ENCODE measurements around the gene JAG2. TPM values are rescaled to one million over a fixed set of nuclear protein-coding genes. Genes with fewer than 3 reads are reported as not detected.

The JAG2 gene
- total RNA-seq, 4 donors from 2014 or later: 5.4 to 29.9 (median 6.6) TPM

DNA sequence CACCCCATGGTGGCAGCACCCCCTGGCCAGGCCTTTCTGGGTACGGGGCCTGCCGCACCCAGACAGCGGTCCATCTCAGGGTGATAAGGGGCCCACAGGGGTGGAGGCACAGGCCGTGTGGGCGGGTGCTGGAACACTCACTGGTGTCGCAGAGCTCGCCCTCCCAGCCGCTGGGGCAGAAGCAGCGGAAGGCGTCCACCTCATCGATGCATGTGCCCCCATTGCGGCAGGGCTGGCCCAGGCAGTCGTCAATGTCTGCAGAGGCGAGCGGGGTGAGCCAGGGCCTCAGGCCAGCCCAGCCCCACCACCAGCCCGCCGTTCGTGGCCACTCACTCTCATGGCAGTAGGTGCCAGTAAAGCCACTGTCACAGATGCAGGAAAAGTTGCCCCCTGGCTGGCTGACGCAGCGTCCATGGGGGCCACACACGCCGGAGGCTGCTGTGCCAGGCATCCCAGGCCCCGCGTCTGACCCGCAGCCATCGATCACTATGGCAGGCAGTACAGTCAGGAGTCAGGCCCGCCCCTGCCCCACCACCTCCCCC lies 19.9 kb downstream of the JAG2 start:
- TF ChIP-seq POLR2A (IDR thresholded peaks at IDR 0.05): no peak
- no peak for TF ChIP-seq POLR2AphosphoS5 (IDR thresholded peaks at IDR 0.05)
- TF ChIP-seq EP300 (IDR thresholded peaks at IDR 0.05; ENCODE audit: low read depth): no peak
- TF ChIP-seq, protein P1, sequence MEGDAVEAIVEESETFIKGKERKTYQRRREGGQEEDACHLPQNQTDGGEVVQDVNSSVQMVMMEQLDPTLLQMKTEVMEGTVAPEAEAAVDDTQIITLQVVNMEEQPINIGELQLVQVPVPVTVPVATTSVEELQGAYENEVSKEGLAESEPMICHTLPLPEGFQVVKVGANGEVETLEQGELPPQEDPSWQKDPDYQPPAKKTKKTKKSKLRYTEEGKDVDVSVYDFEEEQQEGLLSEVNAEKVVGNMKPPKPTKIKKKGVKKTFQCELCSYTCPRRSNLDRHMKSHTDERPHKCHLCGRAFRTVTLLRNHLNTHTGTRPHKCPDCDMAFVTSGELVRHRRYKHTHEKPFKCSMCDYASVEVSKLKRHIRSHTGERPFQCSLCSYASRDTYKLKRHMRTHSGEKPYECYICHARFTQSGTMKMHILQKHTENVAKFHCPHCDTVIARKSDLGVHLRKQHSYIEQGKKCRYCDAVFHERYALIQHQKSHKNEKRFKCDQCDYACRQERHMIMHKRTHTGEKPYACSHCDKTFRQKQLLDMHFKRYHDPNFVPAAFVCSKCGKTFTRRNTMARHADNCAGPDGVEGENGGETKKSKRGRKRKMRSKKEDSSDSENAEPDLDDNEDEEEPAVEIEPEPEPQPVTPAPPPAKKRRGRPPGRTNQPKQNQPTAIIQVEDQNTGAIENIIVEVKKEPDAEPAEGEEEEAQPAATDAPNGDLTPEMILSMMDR (IDR thresholded peaks at IDR 0.05): no peak
- Histone ChIP-seq H3K9me3 (no peaks in the 10 kb centered on the region), H3K27ac (no peak overlapping the region), H3K4me3 (no peak overlapping the region), H3K4me1 (no peaks in the 10 kb centered on the region), H3K27me3 (no peaks in the 10 kb centered on the region), H3K36me3 (no peaks in the 10 kb centered on the region)
- intact Hi-C loops (cut with DNase I; ENCODE audit: low total_unique reads) (no loop called here), in situ Hi-C loops (cut with MboI; ENCODE audit: low pct_ligation_motif_present in 1 of 4, low pct_unique_long_range_greater_than_20kb in 1 of 4, low sequenced_read_pairs in 3 of 4) (no loop called here)
- DNase-seq: no peak
- WGBS, 2 donors (ENCODE audit: low coverage in 1 of 2): 90% methylated on average over 20 of the region's 27 CpGs; no CpG with 5 or more reads in 1 of the 2 donors

DNA sequence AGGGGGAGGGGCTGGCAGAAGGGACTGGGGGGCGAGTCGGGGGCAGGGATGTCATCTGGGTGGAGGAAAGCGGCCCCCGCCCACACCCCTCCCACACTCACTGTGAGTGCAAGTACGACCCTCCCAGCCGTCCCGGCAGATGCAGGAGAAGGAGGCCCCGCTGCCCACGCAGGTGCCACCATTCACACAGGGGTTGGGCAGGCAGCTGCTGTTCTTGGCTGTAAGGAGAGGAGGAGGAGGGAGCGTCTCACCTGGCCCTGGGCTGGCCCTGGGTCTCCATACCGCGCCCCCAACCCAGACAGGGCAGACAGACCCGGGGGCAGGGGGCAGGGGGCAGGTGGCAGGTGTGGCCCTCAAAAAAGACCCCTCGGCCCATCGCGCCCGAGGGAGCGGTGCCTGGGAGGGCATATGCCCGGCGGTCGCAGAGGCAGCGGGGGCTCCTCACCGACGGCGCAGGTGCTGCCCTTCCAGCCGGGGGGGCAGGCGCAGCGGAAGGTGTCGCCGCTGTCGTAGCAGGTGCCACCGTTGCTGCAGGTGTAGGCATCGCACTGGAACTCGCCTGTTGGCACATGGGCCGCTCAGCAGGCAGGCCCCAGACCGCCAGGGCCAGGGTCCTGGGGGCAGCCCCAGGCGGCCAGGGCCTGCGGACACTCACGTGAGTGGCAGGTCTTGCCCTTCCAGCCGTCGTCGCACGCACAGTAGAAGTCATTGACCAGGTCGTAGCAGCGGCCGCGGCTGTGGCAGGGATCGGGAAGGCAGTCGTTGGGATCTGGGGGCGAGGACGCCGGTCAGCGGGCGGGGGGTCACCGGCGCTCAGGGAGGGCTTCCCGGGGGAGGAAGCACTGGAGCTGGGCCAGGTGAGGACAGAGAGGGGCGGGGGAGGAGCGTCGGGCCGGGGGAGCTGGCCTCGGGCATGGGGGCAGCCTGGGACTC lies 20.6 kb downstream of the JAG2 start:
- H3K36me3 ChIP-seq: no peaks in the 10 kb centered on the region
- no peaks in the 10 kb centered on the region for H3K4me1 ChIP-seq
- in situ Hi-C loops (cut with MboI; ENCODE audit: low pct_ligation_motif_present in 1 of 4, low pct_unique_long_range_greater_than_20kb in 1 of 4, low sequenced_read_pairs in 3 of 4): no loop called here
- WGBS, 2 donors (ENCODE audit: low coverage in 1 of 2): 91 to 100% methylated on average over 1 to 50 of the region's 62 CpGs
- no peak overlapping the region for H3K4me3 ChIP-seq
- H3K9me3 ChIP-seq: no peaks in the 10 kb centered on the region
- no peaks in the 10 kb centered on the region for H3K27me3 ChIP-seq
- H3K27ac ChIP-seq: no peak overlapping the region
- intact Hi-C loops (cut with DNase I; ENCODE audit: low total_unique reads): no loop called here
- TF ChIP-seq POLR2AphosphoS5 (IDR thresholded peaks at IDR 0.05): no peak
- TF ChIP-seq, protein P1 (IDR thresholded peaks at IDR 0.05): no peak
- TF ChIP-seq EP300 (IDR thresholded peaks at IDR 0.05; ENCODE audit: low read depth): no peak
- no peak for DNase-seq

DNA sequence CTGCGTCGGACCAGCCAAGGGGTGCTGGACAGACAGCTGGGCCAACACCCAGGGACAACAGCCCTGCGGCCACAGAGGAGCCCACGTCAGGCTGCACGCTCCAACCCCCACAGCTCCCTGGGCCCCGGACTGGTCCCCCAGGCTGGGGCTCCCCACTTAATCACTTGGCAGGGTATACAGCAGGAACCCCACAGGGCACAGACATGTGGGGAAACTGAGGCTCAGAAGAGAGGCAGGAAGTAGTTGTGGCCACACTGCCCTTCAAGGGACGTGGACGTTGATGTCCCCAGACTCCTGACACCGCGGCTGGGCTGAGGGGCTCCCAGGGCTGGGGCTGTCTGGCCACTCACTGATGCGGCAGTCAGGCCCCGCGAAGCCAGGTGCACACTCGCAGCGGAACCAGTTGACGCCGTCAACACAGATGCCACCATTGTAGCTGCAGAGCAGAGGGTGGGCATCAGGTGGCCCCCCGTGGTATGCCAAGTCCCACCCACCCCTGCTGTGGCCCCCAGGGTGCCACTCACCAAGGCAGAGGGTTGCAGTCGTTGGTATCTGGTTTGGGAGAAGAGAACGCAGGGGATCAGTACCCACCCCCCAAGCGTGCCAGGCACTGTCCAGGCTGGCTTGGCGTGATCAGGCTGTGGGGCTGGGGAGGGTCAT lies 21.5 kb downstream of the JAG2 start:
- no peak for DNase-seq
- H3K9me3 ChIP-seq: no peaks in the 10 kb centered on the region
- no peaks in the 10 kb centered on the region for H3K4me1 ChIP-seq
- no peaks in the 10 kb centered on the region for H3K27me3 ChIP-seq
- TF ChIP-seq EP300 (IDR thresholded peaks at IDR 0.05; ENCODE audit: low read depth): no peak
- TF ChIP-seq POLR2A (IDR thresholded peaks at IDR 0.05): no peak
- TF ChIP-seq POLR2AphosphoS5 (IDR thresholded peaks at IDR 0.05): no peak
- TF ChIP-seq, protein P1 (IDR thresholded peaks at IDR 0.05): no peak
- no peaks in the 10 kb centered on the region for H3K36me3 ChIP-seq
- intact Hi-C loops (cut with DNase I; ENCODE audit: low total_unique reads) (no loop called here), in situ Hi-C loops (cut with MboI; ENCODE audit: low pct_ligation_motif_present in 1 of 4, low pct_unique_long_range_greater_than_20kb in 1 of 4, low sequenced_read_pairs in 3 of 4) (no loop called here)
- no peak overlapping the region for H3K27ac ChIP-seq
- no peak overlapping the region for H3K4me3 ChIP-seq
- 92% methylated on average over 17 of the region's 22 CpGs; no CpG with 5 or more reads in 1 of the 2 donors for WGBS, 2 donors (ENCODE audit: low coverage in 1 of 2)
